ENCODE measurements around the gene HSD17B7. TPM values are rescaled to one million over a fixed set of nuclear protein-coding genes. Genes with fewer than 3 reads are reported as not detected.

Gene HSD17B7
- total and polyA plus RNA-seq, 2 experiments from 2014 or later, result 4.0 to 5.5 TPM

DNA sequence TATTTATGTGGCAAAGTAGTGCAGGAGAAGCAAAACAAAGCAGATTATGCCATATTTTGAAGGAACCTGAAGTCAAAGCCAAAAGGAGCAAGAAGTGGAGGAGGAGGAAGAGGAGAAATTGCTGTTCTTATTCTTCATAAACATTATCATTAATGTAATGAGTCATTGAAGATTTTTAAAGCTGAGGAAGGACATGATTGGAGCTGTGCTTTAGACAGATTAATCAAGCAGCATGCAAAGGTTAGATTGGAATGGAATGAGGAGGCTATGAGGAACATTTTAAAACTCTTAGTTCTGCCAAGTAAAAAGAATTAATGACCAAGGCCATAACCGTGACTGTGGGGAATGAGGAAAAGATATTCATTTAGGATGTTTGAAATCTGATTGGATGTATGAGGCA is 33.0 kb upstream of the HSD17B7 start:
- no peaks in the 10 kb centered on the region for H3K27me3 ChIP-seq (replicated peaks; ENCODE audit: insufficient read depth)
- no peak overlapping the region for H2AFZ ChIP-seq
- peak overlapping the region; percentile 63 for H3K27ac ChIP-seq
- peaks cover 44% of the 10 kb centered on the region for H3K79me2 ChIP-seq (ENCODE audit: insufficient read depth)
- peaks cover 54% of the 10 kb centered on the region for H3K4me1 ChIP-seq (ENCODE audit: insufficient read depth)
- H3K9me2 ChIP-seq (ENCODE audit: insufficient read depth), result no peaks in the 10 kb centered on the region
- no peak overlapping the region for H3K4me3 ChIP-seq
- TF ChIP-seq EZH2phosphoT487 (IDR thresholded peaks at IDR 0.05; ENCODE audit: insufficient read depth, low read depth) (no peak), EZH2 (IDR thresholded peaks at IDR 0.05; ENCODE audit: insufficient read depth, poor library complexity, severe bottlenecking) (no peak)
- H3K4me2 ChIP-seq (ENCODE audit: unreplicated experiment), result peak overlapping the region; percentile 16
- H3K9me3 ChIP-seq (ENCODE audit: low read depth), result no peaks in the 10 kb centered on the region
- in situ Hi-C loops (cut with MboI), result no loop called here
- H3F3A ChIP-seq (ENCODE audit: insufficient read depth), result peaks cover 51% of the 10 kb centered on the region
- peak; percentile 25 for DNase-seq
- no peaks in the 10 kb centered on the region for H4K20me1 ChIP-seq (ENCODE audit: insufficient read depth)
- peaks cover 62% of the 10 kb centered on the region for H3K36me3 ChIP-seq (ENCODE audit: low read depth)
- WGBS, 2 experiments (ENCODE audit: low coverage in 1 of 2, low lambda C conversion rate in 2 of 2, missing lambda C conversion rate in 2 of 2), result 8 to 13% methylated on average over 1 of the region's 1 CpG
- no peak overlapping the region for H3K9ac ChIP-seq

DNA sequence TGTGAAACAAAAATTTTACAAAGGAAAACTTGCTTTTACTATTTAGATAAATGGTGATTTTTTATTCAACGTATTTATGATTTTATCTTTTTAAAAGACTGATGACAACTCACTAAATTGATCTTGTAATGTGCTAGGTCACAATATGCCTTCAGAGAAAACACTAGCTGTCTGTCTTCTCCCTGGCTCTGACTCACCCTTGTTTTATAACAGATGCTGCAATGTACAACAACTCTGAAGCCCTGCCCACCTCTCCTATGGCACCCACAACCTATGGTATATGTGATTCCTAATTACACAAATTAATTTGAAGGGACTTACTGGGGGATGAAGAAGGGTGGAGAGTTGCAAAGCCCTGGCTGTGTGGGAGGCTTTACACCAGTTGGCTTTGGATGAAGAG is 24.7 kb upstream of the HSD17B7 start:
- in situ Hi-C loops (cut with MboI), result loop anchor here (10.0 kb wide), 1 partner anchor 151 kb away; no protein-coding TSS in a partner anchor
- no peaks in the 10 kb centered on the region for H3K27me3 ChIP-seq (replicated peaks; ENCODE audit: insufficient read depth)
- H3K4me2 ChIP-seq (ENCODE audit: unreplicated experiment), result no peak overlapping the region
- H3F3A ChIP-seq (ENCODE audit: insufficient read depth), result peaks cover 8% of the 10 kb centered on the region; the same call in 1 of the 2 replicates
- no peak overlapping the region for H2AFZ ChIP-seq
- no peaks in the 10 kb centered on the region for H3K4me1 ChIP-seq (ENCODE audit: insufficient read depth)
- peaks cover 83% of the 10 kb centered on the region for H3K36me3 ChIP-seq (ENCODE audit: low read depth)
- H3K27ac ChIP-seq, result no peak overlapping the region
- peaks cover 52% of the 10 kb centered on the region for H3K79me2 ChIP-seq (ENCODE audit: insufficient read depth)
- TF ChIP-seq EZH2 (IDR thresholded peaks at IDR 0.05; ENCODE audit: insufficient read depth, poor library complexity, severe bottlenecking) (no peak), EZH2phosphoT487 (IDR thresholded peaks at IDR 0.05; ENCODE audit: insufficient read depth, low read depth) (no peak)
- no peaks in the 10 kb centered on the region for H4K20me1 ChIP-seq (ENCODE audit: insufficient read depth)
- no peaks in the 10 kb centered on the region for H3K9me2 ChIP-seq (ENCODE audit: insufficient read depth)
- H3K9ac ChIP-seq, result no peak overlapping the region
- 95 to 96% methylated on average over 1 of the region's 1 CpG for WGBS, 2 experiments (ENCODE audit: low coverage in 1 of 2, low lambda C conversion rate in 2 of 2, missing lambda C conversion rate in 2 of 2)
- no peak overlapping the region for H3K4me3 ChIP-seq
- peak; percentile 21 for DNase-seq
- no peaks in the 10 kb centered on the region for H3K9me3 ChIP-seq (ENCODE audit: low read depth)

DNA sequence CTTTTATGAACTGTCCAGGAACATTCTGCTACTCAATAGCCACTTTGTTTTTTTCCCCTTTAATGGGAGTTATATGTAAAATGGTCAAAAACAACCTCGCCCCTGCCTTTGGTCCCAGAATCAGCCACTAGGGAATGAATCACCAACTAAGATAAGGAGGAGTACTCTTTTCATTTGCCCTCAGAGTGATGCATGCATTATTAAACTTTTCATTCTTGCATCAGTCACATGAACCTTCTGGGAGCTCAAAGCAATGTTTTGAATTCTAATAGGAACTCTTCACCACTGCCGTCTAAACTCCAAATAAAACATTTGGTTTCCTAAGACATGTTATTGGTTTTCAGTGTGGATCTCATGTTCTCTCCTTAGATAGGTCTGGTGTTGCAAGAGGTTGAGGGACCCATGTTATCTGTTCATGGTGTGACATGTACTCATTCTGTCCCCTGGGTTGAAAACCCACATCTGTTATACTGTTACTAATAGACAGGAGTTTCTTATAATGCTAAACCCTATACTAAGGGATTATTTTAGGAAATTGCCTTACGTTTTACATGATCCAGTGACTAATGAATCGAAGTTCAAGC is 17.8 kb upstream of the HSD17B7 start:
- TF ChIP-seq EZH2 (IDR thresholded peaks at IDR 0.05; ENCODE audit: insufficient read depth, poor library complexity, severe bottlenecking), result no peak
- no peak for TF ChIP-seq EZH2phosphoT487 (IDR thresholded peaks at IDR 0.05; ENCODE audit: insufficient read depth, low read depth)
- no peaks in the 10 kb centered on the region for H3K27me3 ChIP-seq (replicated peaks; ENCODE audit: insufficient read depth)
- H2AFZ ChIP-seq, result no peak overlapping the region
- H3F3A ChIP-seq (ENCODE audit: insufficient read depth), result peaks cover 36% of the 10 kb centered on the region
- peak overlapping the region; percentile 57 for H3K9ac ChIP-seq
- H3K9me3 ChIP-seq (ENCODE audit: low read depth), result no peaks in the 10 kb centered on the region
- in situ Hi-C loops (cut with MboI), result no loop called here
- peaks cover 46% of the 10 kb centered on the region for H3K79me2 ChIP-seq (ENCODE audit: insufficient read depth)
- peak; percentile 87 for DNase-seq
- H3K27ac ChIP-seq, result peak overlapping the region; percentile 90
- H3K9me2 ChIP-seq (ENCODE audit: insufficient read depth), result no peaks in the 10 kb centered on the region
- H3K4me2 ChIP-seq (ENCODE audit: unreplicated experiment), result peak overlapping the region; percentile 65
- peaks cover 13% of the 10 kb centered on the region for H3K4me1 ChIP-seq (ENCODE audit: insufficient read depth)
- 35 to 41% methylated on average over 4 of the region's 4 CpGs for WGBS, 2 experiments (ENCODE audit: low coverage in 1 of 2, low lambda C conversion rate in 2 of 2, missing lambda C conversion rate in 2 of 2)
- peaks cover 95% of the 10 kb centered on the region for H3K36me3 ChIP-seq (ENCODE audit: low read depth)
- H3K4me3 ChIP-seq, result no peak overlapping the region
- H4K20me1 ChIP-seq (ENCODE audit: insufficient read depth), result no peaks in the 10 kb centered on the region

- no peak for DNase-seq
- H3K9me3 ChIP-seq (ENCODE audit: low read depth), result no peaks in the 10 kb centered on the region
- H2AFZ ChIP-seq, result no peak overlapping the region
- H3K27me3 ChIP-seq (replicated peaks; ENCODE audit: insufficient read depth), result no peaks in the 10 kb centered on the region
- H3K36me3 ChIP-seq (ENCODE audit: low read depth), result peaks cover 94% of the 10 kb centered on the region
- H3K79me2 ChIP-seq (ENCODE audit: insufficient read depth), result peaks cover 41% of the 10 kb centered on the region
- H3K9ac ChIP-seq, result no peak overlapping the region
- no peak overlapping the region for H3K4me3 ChIP-seq
- no peak overlapping the region for H3K4me2 ChIP-seq (ENCODE audit: unreplicated experiment)
- in situ Hi-C loops (cut with MboI), result no loop called here
- H3K4me1 ChIP-seq (ENCODE audit: insufficient read depth), result peaks cover 13% of the 10 kb centered on the region
- H3K27ac ChIP-seq, result peak overlapping the region; percentile 90; the same call in 1 of the 2 replicates
- TF ChIP-seq EZH2phosphoT487 (IDR thresholded peaks at IDR 0.05; ENCODE audit: insufficient read depth, low read depth) (no peak), EZH2 (IDR thresholded peaks at IDR 0.05; ENCODE audit: insufficient read depth, poor library complexity, severe bottlenecking) (no peak)
- H3K9me2 ChIP-seq (ENCODE audit: insufficient read depth), result no peaks in the 10 kb centered on the region
- no peaks in the 10 kb centered on the region for H4K20me1 ChIP-seq (ENCODE audit: insufficient read depth)
- peaks cover 36% of the 10 kb centered on the region for H3F3A ChIP-seq (ENCODE audit: insufficient read depth)
Measured at GRCh38 chr1:162774007-162774406, 16.5 kb upstream of the HSD17B7 start.
